Stimulated activated CD4-positive, alpha-beta T cell treated with anti-CD3 and anti-CD28 coated beads, TNF-alpha, amount 100 ng/mL, for 1 hour (primary cell): ENCODE data around the gene APOL2.
"Not testable (repeated sequence)": the region's sequence is repeated elsewhere in the genome, so short reads cannot be mapped to it uniquely, and the experiment has no call there.

Source experiments
- DNase-seq, 3 donors: peaks; one replicate each; pipeline ENCODE4 v3.0.0-alpha.2; 2020; ENCODE audit warnings: low read depth in 3 of 3, low spot score in 1 of 3

APOL2 gene

GRCh38 chr22:36223504-36223903 lies 15.8 kb downstream of the APOL2 start:
- DNase-seq: no peak

GRCh38 chr22:36222887-36223450 lies 16.4 kb downstream of the APOL2 start:
- DNase-seq: no peak

- peak in 1 of 3 donors; percentile 21 for DNase-seq
Observed at GRCh38 chr22:36221799-36222751, 17.3 kb downstream of the APOL2 start.

- DNase-seq: no peak
Observed at GRCh38 chr22:36220451-36220921, 18.8 kb downstream of the APOL2 start.

- DNase-seq: no peak
Observed at GRCh38 chr22:36218648-36219193, 20.6 kb downstream of the APOL2 start.

- DNase-seq: no peak
Observed at GRCh38 chr22:36215981-36216380, 23.3 kb downstream of the APOL2 start.

- DNase-seq: no peak
Observed at GRCh38 chr22:36213586-36213985, 25.7 kb downstream of the APOL2 start.

- DNase-seq: no peak
Observed at GRCh38 chr22:36212901-36213300, 26.4 kb downstream of the APOL2 start.

- DNase-seq: no peak
Observed at GRCh38 chr22:36211237-36211861, 28.0 kb downstream of the APOL2 start.

GRCh38 chr22:36210224-36210623 lies 29.1 kb downstream of the APOL2 start:
- no peak for DNase-seq

GRCh38 chr22:36209488-36209908 lies 29.8 kb downstream of the APOL2 start:
- DNase-seq: not testable (repeated sequence)

- DNase-seq: no peak
Observed at GRCh38 chr22:36208914-36209313, 30.4 kb downstream of the APOL2 start.

- no peak for DNase-seq
Observed at GRCh38 chr22:36208162-36208765, 31.1 kb downstream of the APOL2 start.

GRCh38 chr22:36206255-36206654 lies 33.1 kb downstream of the APOL2 start:
- DNase-seq: no peak

GRCh38 chr22:36205573-36205972 lies 33.8 kb downstream of the APOL2 start:
- not testable (repeated sequence) for DNase-seq

- no peak for DNase-seq
Observed at GRCh38 chr22:36204632-36205015, 34.7 kb downstream of the APOL2 start.

- DNase-seq: no peak
Observed at GRCh38 chr22:36204001-36204631, 35.2 kb downstream of the APOL2 start.

- DNase-seq: not testable (repeated sequence)
Observed at GRCh38 chr22:36203441-36203840, 35.9 kb downstream of the APOL2 start.

GRCh38 chr22:36202906-36203305 lies 36.4 kb downstream of the APOL2 start:
- DNase-seq: not testable (repeated sequence)

- no peak for DNase-seq
Observed at GRCh38 chr22:36201630-36202319, 37.6 kb downstream of the APOL2 start, which contains the start of gene APOL4. APOL4 (minus strand) TSS chr22:36201809; CDS start chr22:36201734, 75 bp downstream.
